ENCODE measurements around the gene LDHAL6A.

DNA sequence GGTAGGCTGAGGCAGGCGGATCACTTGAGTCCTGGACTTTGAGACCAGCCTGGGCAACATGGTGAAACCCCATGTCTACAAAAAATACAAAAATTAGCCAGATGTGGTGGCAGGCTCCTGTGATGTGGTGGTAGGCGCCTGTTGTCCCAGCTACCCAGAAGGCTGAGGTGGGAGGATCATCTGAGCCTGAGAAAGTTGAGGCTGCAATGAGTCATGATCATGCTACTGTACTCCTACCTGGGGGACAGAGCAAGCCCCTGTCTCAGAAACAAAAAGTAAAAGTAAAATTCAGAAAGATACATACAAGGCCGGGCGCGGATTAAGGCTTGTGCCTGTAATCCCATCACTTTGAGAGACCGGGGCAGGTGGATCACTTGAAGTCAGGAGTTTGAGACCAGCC is 6.3 kb downstream of the LDHAL6A start:
- TF ChIP-seq POLR2A (IDR thresholded peaks at IDR 0.05) (no peak), POLR2AphosphoS5 (IDR thresholded peaks at IDR 0.05) (no peak)
- TF ChIP-seq, protein P1, sequence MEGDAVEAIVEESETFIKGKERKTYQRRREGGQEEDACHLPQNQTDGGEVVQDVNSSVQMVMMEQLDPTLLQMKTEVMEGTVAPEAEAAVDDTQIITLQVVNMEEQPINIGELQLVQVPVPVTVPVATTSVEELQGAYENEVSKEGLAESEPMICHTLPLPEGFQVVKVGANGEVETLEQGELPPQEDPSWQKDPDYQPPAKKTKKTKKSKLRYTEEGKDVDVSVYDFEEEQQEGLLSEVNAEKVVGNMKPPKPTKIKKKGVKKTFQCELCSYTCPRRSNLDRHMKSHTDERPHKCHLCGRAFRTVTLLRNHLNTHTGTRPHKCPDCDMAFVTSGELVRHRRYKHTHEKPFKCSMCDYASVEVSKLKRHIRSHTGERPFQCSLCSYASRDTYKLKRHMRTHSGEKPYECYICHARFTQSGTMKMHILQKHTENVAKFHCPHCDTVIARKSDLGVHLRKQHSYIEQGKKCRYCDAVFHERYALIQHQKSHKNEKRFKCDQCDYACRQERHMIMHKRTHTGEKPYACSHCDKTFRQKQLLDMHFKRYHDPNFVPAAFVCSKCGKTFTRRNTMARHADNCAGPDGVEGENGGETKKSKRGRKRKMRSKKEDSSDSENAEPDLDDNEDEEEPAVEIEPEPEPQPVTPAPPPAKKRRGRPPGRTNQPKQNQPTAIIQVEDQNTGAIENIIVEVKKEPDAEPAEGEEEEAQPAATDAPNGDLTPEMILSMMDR (IDR thresholded peaks at IDR 0.05): no peak

Measured in gastroesophageal sphincter (tissue), 3 donors.